ENCODE results near the gene IGLL1. TPM values are rescaled to one million over a fixed set of nuclear protein-coding genes. Genes with fewer than 3 reads are reported as not detected.

Gene IGLL1
- total RNA-seq, 1 experiment from 2014 or later, result not detected

- no peak overlapping the region for H3K27ac ChIP-seq (ENCODE audit: low read length)
- intact Hi-C loops (cut with micrococcal nuclease; ENCODE audit: unreplicated experiment), result no loop called here
- no peaks in the 10 kb centered on the region for H3K27me3 ChIP-seq (ENCODE audit: control insufficient read depth, insufficient read depth, low read length)
- ATAC-seq (no peak), DNase-seq (ENCODE audit: low read depth, low spot score) (no peak)
- H3K4me3 ChIP-seq (ENCODE audit: low read depth in 2 of 2, low read length in 2 of 2), result no peak overlapping the region
- ChIA-PET POLR2A (no interaction called here), CTCF (no interaction called here)
- H3K36me3 ChIP-seq (ENCODE audit: control insufficient read depth, insufficient read depth, low read length), result no peaks in the 10 kb centered on the region
- in situ Hi-C loops (cut with HindIII; ENCODE audit: low pct_unique_long_range_greater_than_20kb, low sequenced_read_pairs), result no loop called here
- no peaks in the 10 kb centered on the region for H3K4me1 ChIP-seq (ENCODE audit: control insufficient read depth, insufficient read depth, low read length)
- BruUV-seq (replicated peaks), result no TSS peak
- TF ChIP-seq POLR2AphosphoS5 (IDR thresholded peaks at IDR 0.05; ENCODE audit: low read depth, low read length), result no peak
- no peak for TF ChIP-seq REST (IDR thresholded peaks at IDR 0.05; ENCODE audit: insufficient read depth in 1 of 2, low read depth in 2 of 2, low read length in 1 of 2)
- no peak for TF ChIP-seq CTCF (IDR thresholded peaks at IDR 0.05)
- TF ChIP-seq TCF7L2 (IDR thresholded peaks at IDR 0.05; ENCODE audit: low read depth, low read length), result no peak
- no peak for TF ChIP-seq SIN3A (IDR thresholded peaks at IDR 0.05; ENCODE audit: borderline replicate concordance, insufficient read depth, low read depth, low read length)
- no peaks in the 10 kb centered on the region for H3K9me3 ChIP-seq (ENCODE audit: control insufficient read depth, insufficient read depth, low read depth, low read length)
Observed at GRCh38 chr22:23552573-23552972, 27.5 kb downstream of the IGLL1 start.

GRCh38 chr22:23551385-23551784 is 28.7 kb downstream of the IGLL1 start:
- H3K4me1 ChIP-seq (ENCODE audit: control insufficient read depth, insufficient read depth, low read length), result no peaks in the 10 kb centered on the region
- TF ChIP-seq CTCF (IDR thresholded peaks at IDR 0.05), result no peak
- no peak for TF ChIP-seq POLR2AphosphoS5 (IDR thresholded peaks at IDR 0.05; ENCODE audit: low read depth, low read length)
- no peak for TF ChIP-seq SIN3A (IDR thresholded peaks at IDR 0.05; ENCODE audit: borderline replicate concordance, insufficient read depth, low read depth, low read length)
- no peak for TF ChIP-seq REST (IDR thresholded peaks at IDR 0.05; ENCODE audit: insufficient read depth in 1 of 2, low read depth in 2 of 2, low read length in 1 of 2)
- no peaks in the 10 kb centered on the region for H3K36me3 ChIP-seq (ENCODE audit: control insufficient read depth, insufficient read depth, low read length)
- intact Hi-C loops (cut with micrococcal nuclease; ENCODE audit: unreplicated experiment), result no loop called here
- no peak for DNase-seq (ENCODE audit: low read depth, low spot score)
- H3K9me3 ChIP-seq (ENCODE audit: control insufficient read depth, insufficient read depth, low read depth, low read length), result no peaks in the 10 kb centered on the region
- ChIA-PET POLR2A (no interaction called here), CTCF (no interaction called here)
- BruUV-seq (replicated peaks), result no TSS peak
- no peak overlapping the region for H3K4me3 ChIP-seq (ENCODE audit: low read depth in 2 of 2, low read length in 2 of 2)
- no peak for ATAC-seq
- H3K27me3 ChIP-seq (ENCODE audit: control insufficient read depth, insufficient read depth, low read length), result no peaks in the 10 kb centered on the region
- no peak overlapping the region for H3K27ac ChIP-seq (ENCODE audit: low read length)
- in situ Hi-C loops (cut with HindIII; ENCODE audit: low pct_unique_long_range_greater_than_20kb, low sequenced_read_pairs), result no loop called here

All from Panc1 (cell line).